ENCODE results near the gene METTL6.

DNA sequence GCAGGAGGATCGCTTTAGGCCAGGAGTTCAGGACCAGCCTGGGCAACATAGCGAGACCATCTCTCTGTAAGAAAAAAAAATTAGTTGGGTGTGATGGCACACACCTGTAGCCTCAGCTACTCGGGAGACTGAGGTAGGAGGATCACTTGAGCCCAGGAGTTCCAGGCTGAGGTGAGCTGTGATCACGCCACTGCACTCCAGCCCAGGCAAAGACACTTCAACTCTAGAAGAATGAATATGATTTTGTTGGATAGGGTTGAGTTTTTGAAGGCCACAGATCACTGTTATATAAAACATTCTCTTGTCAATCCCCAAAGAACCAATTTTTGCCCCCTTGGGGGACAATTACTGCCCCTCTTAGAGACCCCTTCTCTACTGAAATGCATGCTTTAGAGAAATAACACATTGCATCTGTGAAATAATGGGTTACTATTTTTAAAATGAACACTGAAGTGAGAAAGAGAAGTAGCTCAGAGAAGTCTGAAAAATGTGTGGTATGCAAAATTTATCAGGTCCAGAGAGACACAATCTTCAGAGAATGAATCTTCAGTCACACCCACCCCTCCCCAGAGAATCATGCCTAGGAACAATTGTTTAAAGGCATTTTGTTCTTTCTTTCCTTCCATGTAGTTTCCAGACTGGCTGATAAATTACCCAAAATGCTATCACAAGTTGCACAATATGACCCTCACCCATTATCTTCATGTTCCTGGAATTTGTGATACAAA, 42.7 kb downstream of the METTL6 start:
- TF ChIP-seq, protein P1, sequence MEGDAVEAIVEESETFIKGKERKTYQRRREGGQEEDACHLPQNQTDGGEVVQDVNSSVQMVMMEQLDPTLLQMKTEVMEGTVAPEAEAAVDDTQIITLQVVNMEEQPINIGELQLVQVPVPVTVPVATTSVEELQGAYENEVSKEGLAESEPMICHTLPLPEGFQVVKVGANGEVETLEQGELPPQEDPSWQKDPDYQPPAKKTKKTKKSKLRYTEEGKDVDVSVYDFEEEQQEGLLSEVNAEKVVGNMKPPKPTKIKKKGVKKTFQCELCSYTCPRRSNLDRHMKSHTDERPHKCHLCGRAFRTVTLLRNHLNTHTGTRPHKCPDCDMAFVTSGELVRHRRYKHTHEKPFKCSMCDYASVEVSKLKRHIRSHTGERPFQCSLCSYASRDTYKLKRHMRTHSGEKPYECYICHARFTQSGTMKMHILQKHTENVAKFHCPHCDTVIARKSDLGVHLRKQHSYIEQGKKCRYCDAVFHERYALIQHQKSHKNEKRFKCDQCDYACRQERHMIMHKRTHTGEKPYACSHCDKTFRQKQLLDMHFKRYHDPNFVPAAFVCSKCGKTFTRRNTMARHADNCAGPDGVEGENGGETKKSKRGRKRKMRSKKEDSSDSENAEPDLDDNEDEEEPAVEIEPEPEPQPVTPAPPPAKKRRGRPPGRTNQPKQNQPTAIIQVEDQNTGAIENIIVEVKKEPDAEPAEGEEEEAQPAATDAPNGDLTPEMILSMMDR (conservative IDR thresholded peaks at IDR 0.05; ENCODE audit: low read length) = no peak
- TF ChIP-seq EZH2phosphoT487 (IDR thresholded peaks at IDR 0.05; ENCODE audit: borderline replicate concordance, low read depth, low read length) = no peak
